GM21786 (cell line): ENCODE results near the gene GSE1.
"Not testable (repeated sequence)": the region's sequence is repeated elsewhere in the genome, so short reads cannot be mapped to it uniquely, and the experiment has no call there.

ENCODE experiments used
- ATAC-seq: cut with Tn5 transposase; IDR thresholded peaks from one replicate; pipeline ENCODE4 v1.9.1; 2021; ENCODE audit not compliant: unreplicated experiment

The GSE1 gene

GRCh38 chr16:85589688-85590505 lies 23.2 kb upstream of the GSE1 start:
- no peak for ATAC-seq

- no peak for ATAC-seq
Measured at GRCh38 chr16:85590506-85590832, 22.7 kb upstream of the GSE1 start.

GRCh38 chr16:85591381-85591780 lies 21.7 kb upstream of the GSE1 start:
- no peak for ATAC-seq

GRCh38 chr16:85592277-85592676 lies 20.8 kb upstream of the GSE1 start:
- ATAC-seq: not testable (repeated sequence)

GRCh38 chr16:85592700-85593493 lies 20.2 kb upstream of the GSE1 start:
- ATAC-seq: no peak

- ATAC-seq: no peak
Measured at GRCh38 chr16:85593494-85594221, 19.5 kb upstream of the GSE1 start.

- ATAC-seq: no peak
Measured at GRCh38 chr16:85594273-85594977, 18.7 kb upstream of the GSE1 start.

GRCh38 chr16:85594978-85595661 lies 18.0 kb upstream of the GSE1 start:
- ATAC-seq: no peak

GRCh38 chr16:85595812-85596502 lies 17.2 kb upstream of the GSE1 start:
- no peak for ATAC-seq

- ATAC-seq: no peak
Measured at GRCh38 chr16:85598141-85598540, 15.0 kb upstream of the GSE1 start.

GRCh38 chr16:85600078-85600477 lies 13.0 kb upstream of the GSE1 start:
- ATAC-seq: no peak

- ATAC-seq: no peak
Measured at GRCh38 chr16:85600530-85601271, 12.4 kb upstream of the GSE1 start.

GRCh38 chr16:85601272-85601639 lies 11.9 kb upstream of the GSE1 start:
- ATAC-seq: no peak

GRCh38 chr16:85601730-85602401 lies 11.3 kb upstream of the GSE1 start:
- ATAC-seq: no peak

- no peak for ATAC-seq
Measured at GRCh38 chr16:85602402-85603202, 10.5 kb upstream of the GSE1 start.

- ATAC-seq: no peak
Measured at GRCh38 chr16:85603203-85603755, 9.8 kb upstream of the GSE1 start.

GRCh38 chr16:85604145-85604705 lies 8.9 kb upstream of the GSE1 start:
- ATAC-seq: no peak
